Measurements from ENCODE around the gene DNAJC18. TPM values are rescaled to one million over a fixed set of nuclear protein-coding genes. Genes with fewer than 3 reads are reported as not detected.
A peak's percentile ranks its signal among the peaks of the same experiment; 100 is the strongest.

The DNAJC18 gene
- total and polyA plus RNA-seq, 4 donors = 0.66 to 1.8 (median 0.83) TPM

GRCh38 chr5:139426203-139426885 lies 13.0 kb downstream of the DNAJC18 start:
- WGBS = 81% methylated on average over 8 of the region's 8 CpGs
- H3K27me3 ChIP-seq (ENCODE audit: control insufficient read depth in 4 of 4, insufficient read depth in 4 of 4, low read length in 3 of 4) = no peaks in the 10 kb centered on the region
- H3K4me3 ChIP-seq (ENCODE audit: low read depth in 1 of 3, low read length in 3 of 3) = no peak overlapping the region
- no peaks in the 10 kb centered on the region for H3K4me1 ChIP-seq (ENCODE audit: control insufficient read depth in 4 of 4, insufficient read depth in 4 of 4, low read length in 3 of 4)
- H3K9me3 ChIP-seq (ENCODE audit: control insufficient read depth in 4 of 4, low read length in 3 of 4) = no peaks in the 10 kb centered on the region
- DNase-seq (ENCODE audit: low spot score) = no peak
- TF ChIP-seq HNF4A (conservative IDR thresholded peaks at IDR 0.05) = no peak
- TF ChIP-seq FOXA1 (IDR thresholded peaks at IDR 0.05) = no peak
- TF ChIP-seq MAX (IDR thresholded peaks at IDR 0.05) = no peak
- TF ChIP-seq JUND (IDR thresholded peaks at IDR 0.05) = no peak
- no peak for TF ChIP-seq EGR1 (IDR thresholded peaks at IDR 0.05; ENCODE audit: low read depth in 2 of 2)
- no peak for TF ChIP-seq ATF3 (IDR thresholded peaks at IDR 0.05)
- TF ChIP-seq CTCF (IDR thresholded peaks at IDR 0.05; ENCODE audit: low read depth, low read length, missing input control) = no peak
- TF ChIP-seq FOXA2 (IDR thresholded peaks at IDR 0.05) = no peak
- no peak overlapping the region for H3K27ac ChIP-seq (ENCODE audit: low read depth in 1 of 2, low read length in 2 of 2)
- no peak overlapping the region for H3K9ac ChIP-seq (ENCODE audit: low read depth in 1 of 2, low read length in 2 of 2)
- no peaks in the 10 kb centered on the region for H3K36me3 ChIP-seq (ENCODE audit: control insufficient read depth in 4 of 4, insufficient read depth in 3 of 4, low read depth in 1 of 4, low read length in 3 of 4)

- Histone ChIP-seq H3K36me3 (ENCODE audit: control insufficient read depth in 4 of 4, insufficient read depth in 3 of 4, low read depth in 1 of 4, low read length in 3 of 4) (no peaks in the 10 kb centered on the region), H3K9ac (ENCODE audit: low read depth in 1 of 2, low read length in 2 of 2) (no peak overlapping the region)
- 89% methylated on average over 5 of the region's 5 CpGs for WGBS
Observed at GRCh38 chr5:139425497-139425896, 13.8 kb downstream of the DNAJC18 start.

GRCh38 chr5:139422307-139422893 lies 16.9 kb downstream of the DNAJC18 start:
- H3K9me3 ChIP-seq (ENCODE audit: control insufficient read depth in 4 of 4, low read length in 3 of 4) = no peaks in the 10 kb centered on the region
- 40% methylated on average over 5 of the region's 5 CpGs for WGBS
- no peaks in the 10 kb centered on the region for H3K36me3 ChIP-seq (ENCODE audit: control insufficient read depth in 4 of 4, insufficient read depth in 3 of 4, low read depth in 1 of 4, low read length in 3 of 4)
- H3K4me1 ChIP-seq (ENCODE audit: control insufficient read depth in 4 of 4, insufficient read depth in 4 of 4, low read length in 3 of 4) = no peaks in the 10 kb centered on the region
- H3K4me3 ChIP-seq (ENCODE audit: low read depth in 1 of 3, low read length in 3 of 3) = no peak overlapping the region
- H3K27me3 ChIP-seq (ENCODE audit: control insufficient read depth in 4 of 4, insufficient read depth in 4 of 4, low read length in 3 of 4) = no peaks in the 10 kb centered on the region
- DNase-seq (ENCODE audit: low spot score) = peak; percentile 42
- H3K9ac ChIP-seq (ENCODE audit: low read depth in 1 of 2, low read length in 2 of 2) = no peak overlapping the region
- no peak overlapping the region for H3K27ac ChIP-seq (ENCODE audit: low read depth in 1 of 2, low read length in 2 of 2)
- TF ChIP-seq JUND (IDR thresholded peaks at IDR 0.05) (no peak), TAF1 (conservative IDR thresholded peaks at IDR 0.05) (no peak), GABPA (IDR thresholded peaks at IDR 0.05 in 1 of 2, conservative IDR thresholded peaks at IDR 0.05 in 1 of 2) (no peak), ZBTB33 (IDR thresholded peaks at IDR 0.05) (no peak), RAD21 (IDR thresholded peaks at IDR 0.05) (peak; percentile 96 to 99), NR2F2 (IDR thresholded peaks at IDR 0.05) (no peak), CTCF (IDR thresholded peaks at IDR 0.05; ENCODE audit: low read depth, low read length, missing input control) (peak; percentile 92), YY1 (IDR thresholded peaks at IDR 0.05) (no peak), HNF4G (IDR thresholded peaks at IDR 0.05) (no peak), FOXA1 (IDR thresholded peaks at IDR 0.05) (no peak), HNF4A (conservative IDR thresholded peaks at IDR 0.05) (no peak), RXRA (IDR thresholded peaks at IDR 0.05) (no peak), SP1 (IDR thresholded peaks at IDR 0.05) (no peak), MAX (IDR thresholded peaks at IDR 0.05) (no peak)

More at GRCh38 chr5:139425497-139425896, 13.8 kb downstream of the DNAJC18 start:
- no peak for DNase-seq (ENCODE audit: low spot score)
- H3K4me3 ChIP-seq (ENCODE audit: low read depth in 1 of 3, low read length in 3 of 3) = no peak overlapping the region
- no peaks in the 10 kb centered on the region for H3K4me1 ChIP-seq (ENCODE audit: control insufficient read depth in 4 of 4, insufficient read depth in 4 of 4, low read length in 3 of 4)
- TF ChIP-seq FOXA2 (IDR thresholded peaks at IDR 0.05) (no peak), EGR1 (IDR thresholded peaks at IDR 0.05; ENCODE audit: low read depth in 2 of 2) (no peak), ATF3 (IDR thresholded peaks at IDR 0.05) (no peak), MAX (IDR thresholded peaks at IDR 0.05) (no peak), HNF4G (IDR thresholded peaks at IDR 0.05) (no peak)
- no peaks in the 10 kb centered on the region for H3K9me3 ChIP-seq (ENCODE audit: control insufficient read depth in 4 of 4, low read length in 3 of 4)
- H3K27ac ChIP-seq (ENCODE audit: low read depth in 1 of 2, low read length in 2 of 2) = no peak overlapping the region
- no peaks in the 10 kb centered on the region for H3K27me3 ChIP-seq (ENCODE audit: control insufficient read depth in 4 of 4, insufficient read depth in 4 of 4, low read length in 3 of 4)

All from liver (tissue), 9 donors.